ENCODE measurements around the gene TMEM132A.

DNA sequence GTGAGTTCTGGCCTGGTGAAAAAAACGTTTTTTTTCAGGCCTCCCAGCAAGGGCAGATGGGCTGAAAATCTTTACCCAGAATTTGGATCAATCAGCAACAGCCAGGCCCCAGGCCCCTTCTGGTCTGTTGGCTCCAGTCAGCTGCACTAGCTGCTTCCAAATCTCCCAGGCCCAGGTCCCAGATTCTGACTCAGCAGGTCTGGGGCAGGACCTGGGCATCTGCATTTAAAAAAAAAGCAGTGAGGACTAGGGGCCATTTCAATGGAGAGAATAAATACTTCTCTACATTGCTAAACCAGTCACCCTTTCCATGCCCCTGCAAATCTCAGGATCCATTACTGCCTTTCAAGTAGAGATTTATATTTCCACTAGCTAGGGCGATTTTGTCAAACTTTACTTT lies 23.4 kb downstream of the TMEM132A start:
- TF ChIP-seq EP300 (IDR thresholded peaks at IDR 0.05), result no peak
- TF ChIP-seq, protein P1, sequence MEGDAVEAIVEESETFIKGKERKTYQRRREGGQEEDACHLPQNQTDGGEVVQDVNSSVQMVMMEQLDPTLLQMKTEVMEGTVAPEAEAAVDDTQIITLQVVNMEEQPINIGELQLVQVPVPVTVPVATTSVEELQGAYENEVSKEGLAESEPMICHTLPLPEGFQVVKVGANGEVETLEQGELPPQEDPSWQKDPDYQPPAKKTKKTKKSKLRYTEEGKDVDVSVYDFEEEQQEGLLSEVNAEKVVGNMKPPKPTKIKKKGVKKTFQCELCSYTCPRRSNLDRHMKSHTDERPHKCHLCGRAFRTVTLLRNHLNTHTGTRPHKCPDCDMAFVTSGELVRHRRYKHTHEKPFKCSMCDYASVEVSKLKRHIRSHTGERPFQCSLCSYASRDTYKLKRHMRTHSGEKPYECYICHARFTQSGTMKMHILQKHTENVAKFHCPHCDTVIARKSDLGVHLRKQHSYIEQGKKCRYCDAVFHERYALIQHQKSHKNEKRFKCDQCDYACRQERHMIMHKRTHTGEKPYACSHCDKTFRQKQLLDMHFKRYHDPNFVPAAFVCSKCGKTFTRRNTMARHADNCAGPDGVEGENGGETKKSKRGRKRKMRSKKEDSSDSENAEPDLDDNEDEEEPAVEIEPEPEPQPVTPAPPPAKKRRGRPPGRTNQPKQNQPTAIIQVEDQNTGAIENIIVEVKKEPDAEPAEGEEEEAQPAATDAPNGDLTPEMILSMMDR (IDR thresholded peaks at IDR 0.05), result no peak

Measured in stomach (tissue), 4 donors.